ENCODE data around the gene SMYD2.

SMYD2 gene, protein sequence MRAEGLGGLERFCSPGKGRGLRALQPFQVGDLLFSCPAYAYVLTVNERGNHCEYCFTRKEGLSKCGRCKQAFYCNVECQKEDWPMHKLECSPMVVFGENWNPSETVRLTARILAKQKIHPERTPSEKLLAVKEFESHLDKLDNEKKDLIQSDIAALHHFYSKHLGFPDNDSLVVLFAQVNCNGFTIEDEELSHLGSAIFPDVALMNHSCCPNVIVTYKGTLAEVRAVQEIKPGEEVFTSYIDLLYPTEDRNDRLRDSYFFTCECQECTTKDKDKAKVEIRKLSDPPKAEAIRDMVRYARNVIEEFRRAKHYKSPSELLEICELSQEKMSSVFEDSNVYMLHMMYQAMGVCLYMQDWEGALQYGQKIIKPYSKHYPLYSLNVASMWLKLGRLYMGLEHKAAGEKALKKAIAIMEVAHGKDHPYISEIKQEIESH

DNA sequence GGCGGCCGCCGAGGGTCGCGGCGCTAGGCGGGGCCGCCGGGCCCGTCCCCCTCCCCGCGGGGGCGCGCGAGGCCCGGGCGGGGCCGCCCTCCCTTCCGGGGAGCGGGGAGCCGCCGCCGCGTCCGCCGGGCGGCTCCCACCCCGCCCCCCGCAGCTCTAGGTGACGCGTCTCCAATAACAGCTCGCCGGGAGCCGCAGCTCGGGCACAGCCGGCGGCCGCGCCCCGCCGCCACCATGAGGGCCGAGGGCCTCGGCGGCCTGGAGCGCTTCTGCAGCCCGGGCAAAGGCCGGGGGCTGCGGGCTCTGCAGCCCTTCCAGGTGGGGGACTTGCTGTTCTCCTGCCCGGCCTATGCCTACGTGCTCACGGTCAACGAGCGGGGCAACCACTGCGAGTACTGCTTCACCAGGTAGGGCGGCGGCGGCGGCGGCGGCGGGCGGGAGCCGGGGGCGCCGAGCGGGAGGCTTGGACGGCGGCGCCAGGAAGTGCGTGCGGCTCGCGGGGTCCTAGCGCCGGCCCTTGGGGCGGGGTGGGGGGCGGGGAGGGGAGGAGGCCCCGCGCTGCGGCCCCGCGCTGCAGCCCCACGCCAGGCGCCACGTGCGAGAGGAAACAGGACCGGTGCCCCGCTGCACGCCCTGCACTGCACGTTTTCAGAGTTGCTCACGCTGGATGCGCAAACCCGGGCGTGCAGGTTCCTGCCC lies at the start of gene SMYD2:
Gene SMYD2, plus strand, starts transcription at position 139 of the 699 bp plus-strand sequence. Its CDS starts 96 bp downstream, at position 235.
- peak; percentile 57 for DNase-seq

DNA sequence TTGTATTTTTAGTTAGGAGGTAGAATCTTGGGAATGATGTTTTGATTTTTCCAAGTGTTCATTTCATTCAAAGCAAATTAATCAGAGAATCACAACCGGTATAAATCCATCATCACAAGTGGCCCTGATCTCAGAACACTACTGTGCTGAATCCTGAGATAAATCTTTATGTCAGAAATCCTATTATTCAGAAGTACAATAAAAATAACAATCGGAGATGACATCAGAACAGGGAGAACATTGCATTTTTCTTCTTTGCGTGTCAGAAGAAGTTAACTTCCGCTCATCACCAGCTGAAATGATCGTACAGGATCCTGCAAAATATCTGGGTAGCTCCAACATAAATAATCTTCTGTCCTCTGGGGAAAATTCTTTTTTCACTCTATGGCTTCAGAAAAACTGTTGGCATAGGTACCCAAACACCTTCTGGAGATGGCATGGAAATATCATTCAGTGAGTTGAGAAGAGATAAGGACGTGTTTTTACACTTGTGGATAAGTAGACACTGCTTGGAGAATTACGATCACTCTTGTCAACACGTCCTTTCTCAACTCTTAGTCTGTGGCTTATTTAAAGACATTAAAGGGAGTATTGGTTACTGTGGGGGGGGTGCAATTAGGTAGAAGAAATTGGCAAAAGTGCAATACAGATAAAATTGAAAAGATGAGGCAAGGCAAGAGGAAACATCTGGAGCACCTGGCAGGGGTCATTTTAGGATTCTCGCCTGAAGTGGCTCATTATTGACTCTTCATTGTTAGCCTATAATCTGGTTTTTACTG lies 46.9 kb upstream of the SMYD2 start:
- DNase-seq = no peak

DNA sequence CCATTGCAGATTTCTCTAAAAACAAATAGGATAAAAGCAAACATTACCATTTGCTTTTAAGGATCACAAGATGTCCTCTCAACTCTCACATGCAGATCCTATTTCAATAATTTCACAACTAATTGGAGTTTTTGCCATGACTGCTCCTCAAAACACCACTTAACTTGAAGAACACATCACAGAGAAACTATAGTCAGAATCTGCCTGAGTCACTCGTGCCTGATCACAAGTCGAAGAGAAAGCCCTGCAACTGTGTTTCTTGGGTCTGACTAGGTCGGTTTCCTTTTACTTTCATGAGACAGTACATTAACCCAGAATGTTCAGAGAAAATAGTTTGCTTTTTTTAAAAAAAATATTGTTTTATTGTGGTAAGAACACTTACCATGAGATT lies 46.3 kb upstream of the SMYD2 start:
- no peak for DNase-seq

DNA sequence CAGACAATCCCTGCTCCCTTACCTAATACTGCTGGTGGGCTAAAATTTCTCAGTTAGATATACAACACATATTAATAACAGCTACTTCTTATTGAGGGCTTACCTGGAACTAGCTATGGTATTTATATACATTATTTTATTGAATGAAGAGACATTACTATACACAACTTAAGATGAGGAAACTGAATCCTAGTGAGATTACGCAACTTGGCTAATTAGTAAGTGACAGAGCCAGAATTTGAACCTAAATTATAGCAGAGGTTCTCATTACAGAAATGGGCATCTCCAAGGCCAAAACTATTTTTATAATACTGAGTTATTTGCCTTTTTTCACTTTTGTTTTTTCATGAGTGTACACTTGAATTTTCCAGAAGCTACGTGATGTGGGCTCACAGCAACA lies 44.5 kb upstream of the SMYD2 start:
- DNase-seq = no peak

DNA sequence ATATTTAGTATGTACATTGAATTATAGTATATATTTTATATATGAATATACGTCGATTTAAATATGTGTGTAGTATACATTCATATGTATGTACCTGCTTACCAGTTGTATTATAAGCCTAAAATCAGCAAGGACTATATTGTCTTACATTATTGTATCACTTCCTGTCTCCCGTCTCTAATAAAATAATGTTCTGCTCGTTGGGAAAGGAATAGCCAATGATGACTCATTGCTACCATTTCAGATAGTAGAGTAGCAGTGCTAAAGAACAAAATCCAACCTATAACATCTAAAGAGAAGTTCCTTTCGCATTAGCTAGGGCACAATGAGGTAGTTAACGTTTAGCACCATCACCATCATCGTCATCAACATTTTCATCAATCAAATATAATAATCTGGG lies 39.9 kb upstream of the SMYD2 start:
- no peak for DNase-seq

DNA sequence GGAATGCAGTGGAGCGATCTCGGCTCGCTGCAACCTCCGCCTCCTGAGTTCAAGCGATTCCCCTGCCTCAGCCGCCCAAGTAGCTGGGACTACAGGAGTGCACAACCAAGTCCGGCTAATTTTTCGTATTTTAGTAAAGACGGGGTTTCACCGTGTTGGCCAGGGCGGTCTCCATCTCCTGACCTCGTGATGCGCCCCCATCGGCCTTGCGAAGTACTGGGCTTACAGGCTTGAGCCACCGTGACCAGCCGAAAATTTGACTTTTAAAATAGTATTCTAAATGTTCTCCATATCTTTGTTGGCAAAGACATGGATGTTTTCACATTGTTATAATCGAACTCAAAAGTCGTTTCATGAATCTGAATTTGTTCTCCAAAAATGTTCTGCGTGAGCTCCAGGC lies 36.7 kb upstream of the SMYD2 start:
- no peak for DNase-seq

DNA sequence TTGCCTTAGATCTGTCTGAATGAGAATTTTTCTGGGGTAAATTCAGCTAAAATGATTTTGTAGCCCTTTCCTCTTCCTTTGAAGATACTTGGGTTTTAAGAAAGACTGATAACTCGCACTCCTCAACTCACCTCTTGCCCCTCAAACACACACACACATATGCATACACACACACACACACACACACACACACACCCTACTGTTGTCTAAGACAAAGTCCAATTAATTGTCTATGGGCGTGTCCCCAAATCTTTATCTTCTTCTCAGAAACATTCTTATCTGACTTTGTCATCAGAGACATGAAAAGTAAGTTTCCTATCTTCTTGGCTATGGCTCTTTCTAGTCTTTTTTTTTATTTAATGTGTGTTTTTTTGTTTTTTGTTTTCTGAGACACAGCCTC lies 36.1 kb upstream of the SMYD2 start:
- DNase-seq = no peak

DNA sequence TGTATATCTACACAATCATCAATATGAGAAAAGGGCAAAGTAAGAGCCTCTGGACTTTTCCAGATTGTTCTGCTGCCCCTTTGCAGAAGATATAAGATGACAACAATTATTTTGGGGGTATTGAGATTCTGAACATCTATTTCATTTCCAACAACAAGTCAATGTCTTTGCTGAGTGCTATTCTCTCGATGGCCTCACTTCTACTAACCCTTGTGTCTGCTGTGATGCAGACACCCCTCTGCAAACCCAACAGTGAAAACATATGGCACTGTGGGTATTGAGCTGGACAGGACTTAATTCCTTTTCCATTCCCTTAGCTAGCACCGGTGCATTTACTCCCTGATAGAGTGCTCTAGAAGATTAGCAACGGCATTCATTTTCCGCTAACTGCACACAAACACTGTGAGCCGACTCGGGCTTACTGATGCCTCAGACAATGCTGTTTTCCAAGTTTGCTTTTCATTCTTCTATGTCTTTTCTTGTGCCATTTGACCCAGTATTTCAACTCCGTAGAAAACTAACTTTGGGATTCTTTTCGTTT lies 33.4 kb upstream of the SMYD2 start:
- no peak for DNase-seq

DNA sequence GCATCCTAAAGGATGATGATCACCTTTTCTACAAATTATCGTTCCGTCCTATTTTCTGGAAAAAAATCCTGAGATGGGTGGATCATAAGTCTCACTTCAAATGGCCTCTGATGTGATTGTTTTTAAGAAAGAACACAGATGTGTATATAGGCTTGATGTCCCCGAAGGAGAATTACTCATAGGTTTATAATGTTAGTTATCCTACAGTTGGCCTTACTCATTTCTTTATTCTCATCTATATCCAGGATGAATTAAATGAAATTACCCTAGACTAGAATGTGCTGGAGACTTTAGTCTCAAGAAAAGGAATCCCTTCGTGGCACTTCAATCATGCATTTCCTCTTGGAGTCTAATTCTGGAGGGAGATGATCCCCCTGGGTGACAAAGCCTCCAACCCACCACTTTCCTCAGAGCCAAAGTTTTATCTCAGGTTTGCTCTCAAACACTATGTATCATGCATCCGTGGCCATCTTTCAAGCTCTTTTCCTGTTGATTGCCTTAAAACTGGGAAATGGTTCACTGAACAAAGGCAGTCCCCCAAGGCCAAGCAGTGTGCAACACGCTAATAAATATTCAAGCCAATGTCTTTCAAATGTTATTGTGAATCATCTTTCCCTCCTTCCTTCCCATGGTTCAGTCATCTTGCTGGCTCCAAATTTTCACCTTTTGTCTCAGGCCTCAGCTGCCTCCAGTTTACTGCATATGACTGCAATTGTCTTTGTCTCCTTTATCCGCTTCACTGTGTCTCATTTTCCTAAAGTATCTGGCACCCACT lies 32.5 kb upstream of the SMYD2 start:
- DNase-seq = no peak

DNA sequence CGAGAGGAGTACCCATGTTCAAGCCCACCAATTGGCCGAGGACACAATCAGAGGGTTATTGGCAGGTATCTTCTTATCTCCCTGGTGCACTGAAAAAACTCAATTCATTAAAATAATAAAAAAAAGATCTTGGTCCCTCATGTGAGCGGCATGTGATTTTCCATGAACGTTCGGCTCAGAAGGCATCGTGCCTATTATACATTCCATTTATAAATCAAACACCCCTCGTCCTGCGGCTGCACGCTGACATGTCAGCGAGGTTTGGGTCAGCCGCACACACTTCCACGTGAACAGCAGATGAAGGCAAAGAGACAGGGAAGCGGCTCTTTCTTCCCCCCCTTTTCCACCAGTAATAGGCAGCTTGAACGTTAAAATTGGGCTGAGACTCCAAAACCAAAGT lies 31.3 kb upstream of the SMYD2 start:
- no peak for DNase-seq

DNA sequence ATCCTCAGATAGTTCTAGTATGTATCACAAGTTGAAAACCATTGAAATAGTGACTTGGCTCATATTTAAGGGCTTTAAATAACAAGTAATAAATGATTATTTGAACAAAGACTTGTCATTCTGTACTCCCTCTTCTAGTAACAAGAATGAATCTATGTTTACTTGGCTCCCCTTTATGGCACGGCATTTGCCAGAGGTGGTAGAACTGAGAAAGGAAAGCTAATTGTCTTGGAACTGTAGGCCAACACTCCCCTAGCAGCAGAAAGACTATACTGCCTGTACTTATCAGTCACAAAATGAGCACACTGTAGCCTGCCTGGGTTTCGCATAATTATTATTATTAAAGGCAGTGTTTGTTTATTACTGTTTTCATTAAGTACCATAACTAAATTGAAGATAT lies 29.6 kb upstream of the SMYD2 start:
- DNase-seq = no peak

DNA sequence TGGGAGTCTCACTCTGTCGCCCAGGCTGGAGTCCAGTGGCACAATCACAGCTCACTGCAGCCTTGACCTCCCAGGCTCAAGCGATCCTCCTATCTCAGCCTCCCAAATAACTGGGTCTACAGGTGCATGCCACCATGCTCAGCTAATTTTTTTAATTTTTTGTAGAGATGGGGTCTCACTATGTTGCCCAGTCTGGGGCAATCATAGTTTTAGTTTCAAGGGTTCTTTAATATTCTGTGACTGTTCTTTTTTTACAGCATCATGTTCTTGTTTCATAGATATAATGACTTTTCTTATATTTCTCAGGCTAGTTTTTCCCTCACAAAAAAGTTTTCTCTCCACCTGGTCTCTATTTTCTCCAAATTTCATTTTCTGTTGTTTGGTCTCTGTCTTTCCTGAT lies 25.4 kb upstream of the SMYD2 start:
- no peak for DNase-seq

DNA sequence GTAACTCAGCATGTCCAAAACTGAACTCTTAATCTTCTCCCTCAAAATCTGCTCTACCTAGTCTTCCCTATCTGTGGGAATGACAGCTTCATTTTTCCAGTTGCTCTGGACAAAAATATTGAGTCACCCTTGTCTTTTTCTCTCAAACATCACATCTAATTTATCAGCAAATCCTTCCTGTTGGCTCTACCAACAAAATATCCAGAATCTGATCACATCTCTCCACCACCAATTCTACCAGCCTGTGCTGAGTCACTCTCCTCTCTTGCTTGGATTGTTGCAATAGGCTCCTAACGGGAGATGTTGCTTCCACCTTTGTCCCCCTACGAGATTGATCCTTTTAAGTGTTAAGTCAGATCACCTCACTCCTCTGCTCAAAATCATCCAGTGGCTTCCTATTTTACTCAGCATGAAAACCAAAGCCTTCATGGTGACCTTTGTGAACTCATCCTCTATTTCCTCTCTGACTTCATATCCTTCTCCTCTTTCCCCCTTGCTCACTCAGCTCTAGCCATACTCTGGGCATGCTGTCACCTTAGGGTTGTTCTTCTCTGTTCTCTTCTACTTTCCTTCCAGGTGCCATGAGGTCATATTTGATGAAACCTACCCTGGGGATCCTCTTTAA lies 21.5 kb upstream of the SMYD2 start:
- DNase-seq = no peak

DNA sequence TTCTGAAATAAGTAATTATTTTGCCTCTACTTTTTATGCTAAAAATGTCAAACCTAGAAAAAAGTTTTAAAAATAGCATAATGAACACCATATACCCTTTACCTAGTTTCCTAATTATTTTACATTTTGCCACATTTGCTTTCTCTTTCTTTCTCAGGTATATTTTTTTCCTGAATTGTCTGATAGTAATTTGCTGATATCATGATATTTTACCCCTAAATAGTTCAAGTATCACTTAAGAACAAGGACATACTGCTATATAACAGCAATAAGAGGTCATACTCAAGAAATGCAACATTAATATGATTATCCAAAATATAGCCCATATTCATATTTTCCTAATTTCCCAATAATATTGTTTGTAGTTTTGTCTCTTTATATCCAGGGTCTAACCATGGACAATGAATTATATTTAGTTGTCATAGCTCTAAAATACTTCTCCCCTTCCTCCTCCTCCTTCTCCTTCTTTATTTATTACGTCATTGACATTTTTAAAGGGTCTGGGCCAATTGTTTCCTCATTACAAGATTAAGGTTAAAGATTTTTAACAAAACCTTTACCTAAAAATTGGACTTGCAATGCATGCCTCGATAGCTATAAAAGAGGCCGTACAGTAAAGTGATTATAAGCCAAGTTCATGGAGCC lies 20.3 kb upstream of the SMYD2 start:
- DNase-seq = no peak

DNA sequence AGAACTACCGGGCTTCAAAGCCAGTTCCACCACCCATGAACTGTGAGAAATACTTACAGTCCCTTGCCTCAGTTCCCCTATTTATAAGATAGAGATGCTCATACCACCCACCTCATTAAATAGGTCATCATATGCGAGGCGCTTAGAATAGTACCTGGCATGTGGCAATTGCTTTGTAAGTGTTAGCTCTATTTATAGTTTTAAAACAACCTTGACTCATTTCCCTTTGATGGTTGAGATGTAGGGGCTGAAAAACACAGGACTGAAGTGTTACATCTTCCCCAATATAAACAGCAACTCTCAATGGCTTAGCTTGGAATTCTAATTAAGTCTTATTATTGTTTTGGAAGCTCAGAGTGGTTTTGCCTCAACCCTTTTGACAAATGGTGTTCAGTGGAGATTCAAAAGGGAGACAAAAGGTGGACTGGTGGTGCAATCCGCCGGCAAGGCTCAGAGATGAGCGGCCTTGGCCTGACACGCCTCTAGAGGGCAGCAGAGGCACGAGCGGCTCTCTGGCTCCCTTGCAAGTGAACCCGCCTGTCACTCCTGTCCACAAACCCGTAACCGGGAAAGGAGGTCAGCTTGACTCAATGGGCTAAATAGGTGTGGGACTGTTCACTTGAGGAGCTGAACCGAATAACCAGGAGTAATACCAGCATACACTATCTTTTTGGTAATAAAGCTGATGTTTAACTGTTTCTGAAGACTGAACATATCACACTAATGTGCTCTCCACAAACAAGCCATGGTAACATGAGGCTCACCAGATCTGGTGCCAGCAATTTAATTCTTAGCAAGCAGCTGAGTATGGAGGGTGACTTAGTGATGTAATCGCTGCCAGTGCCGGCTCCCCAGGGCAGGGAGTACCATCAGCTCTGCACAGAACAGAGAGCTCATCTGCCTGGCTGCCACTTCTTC lies 19.5 kb upstream of the SMYD2 start:
- DNase-seq = peak; percentile 70

DNA sequence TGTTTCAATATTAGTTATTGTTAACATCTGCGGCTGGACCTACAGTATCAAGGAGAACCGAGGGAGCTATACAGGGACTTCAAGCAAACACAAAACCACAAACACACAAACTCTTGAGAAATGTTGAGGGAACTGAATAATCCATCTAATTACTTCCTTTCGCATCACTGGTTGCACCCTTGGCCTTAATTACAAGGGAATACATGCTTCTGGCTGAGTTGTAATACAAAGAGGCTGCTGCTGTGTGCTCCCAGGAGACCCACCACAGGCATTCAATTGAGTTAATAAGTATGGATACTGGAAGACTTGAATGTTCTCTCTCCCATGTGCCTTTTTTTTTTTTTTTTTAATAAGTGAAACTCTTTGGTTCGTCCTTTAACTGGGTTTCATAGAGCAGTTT lies 16.8 kb upstream of the SMYD2 start:
- no peak for DNase-seq

DNA sequence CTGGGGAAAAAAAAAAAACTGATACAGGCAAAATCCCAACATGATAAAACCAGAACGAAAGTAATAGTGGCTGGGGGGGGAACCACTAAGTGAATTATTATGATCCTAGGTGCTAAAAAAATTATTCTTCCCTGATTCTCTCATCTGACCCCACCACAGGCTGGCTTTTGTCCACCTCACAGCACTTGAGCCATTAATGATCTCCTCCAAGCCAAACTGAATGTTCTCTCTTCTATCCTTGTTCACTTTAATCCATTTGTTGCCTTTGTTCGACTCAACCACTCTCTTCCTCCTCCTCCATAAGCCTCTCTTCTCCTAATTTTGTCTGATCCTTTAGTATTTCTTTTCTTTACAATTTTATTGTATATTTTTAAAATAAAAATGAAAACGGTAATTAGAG lies 16.0 kb upstream of the SMYD2 start:
- DNase-seq = no peak

DNA sequence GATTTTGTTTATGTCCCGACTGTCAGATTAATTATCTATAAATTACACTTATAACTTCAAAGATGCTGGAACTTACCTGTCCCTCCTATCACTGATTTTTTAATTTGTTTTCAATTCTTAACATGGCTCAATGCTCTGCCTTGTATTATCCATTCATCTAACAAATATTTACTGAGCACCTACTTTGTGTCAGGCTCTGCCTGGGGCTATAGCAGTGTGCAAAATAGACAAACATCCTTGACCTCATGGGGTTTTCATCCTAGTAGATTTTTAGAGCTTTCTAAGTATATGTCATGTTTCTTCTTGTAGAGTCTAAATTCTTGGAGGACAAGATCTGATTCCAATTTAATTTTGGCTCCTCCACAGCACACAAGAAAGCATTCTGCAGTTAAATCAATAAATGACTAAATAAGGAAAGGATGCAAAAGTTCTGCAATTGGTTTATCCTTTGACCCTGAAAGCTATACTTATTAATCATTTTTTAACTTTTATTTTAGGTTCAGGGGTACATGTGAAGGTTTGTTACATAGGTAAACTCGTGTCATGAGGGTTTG lies 10.8 kb upstream of the SMYD2 start:
- DNase-seq = no peak

DNA sequence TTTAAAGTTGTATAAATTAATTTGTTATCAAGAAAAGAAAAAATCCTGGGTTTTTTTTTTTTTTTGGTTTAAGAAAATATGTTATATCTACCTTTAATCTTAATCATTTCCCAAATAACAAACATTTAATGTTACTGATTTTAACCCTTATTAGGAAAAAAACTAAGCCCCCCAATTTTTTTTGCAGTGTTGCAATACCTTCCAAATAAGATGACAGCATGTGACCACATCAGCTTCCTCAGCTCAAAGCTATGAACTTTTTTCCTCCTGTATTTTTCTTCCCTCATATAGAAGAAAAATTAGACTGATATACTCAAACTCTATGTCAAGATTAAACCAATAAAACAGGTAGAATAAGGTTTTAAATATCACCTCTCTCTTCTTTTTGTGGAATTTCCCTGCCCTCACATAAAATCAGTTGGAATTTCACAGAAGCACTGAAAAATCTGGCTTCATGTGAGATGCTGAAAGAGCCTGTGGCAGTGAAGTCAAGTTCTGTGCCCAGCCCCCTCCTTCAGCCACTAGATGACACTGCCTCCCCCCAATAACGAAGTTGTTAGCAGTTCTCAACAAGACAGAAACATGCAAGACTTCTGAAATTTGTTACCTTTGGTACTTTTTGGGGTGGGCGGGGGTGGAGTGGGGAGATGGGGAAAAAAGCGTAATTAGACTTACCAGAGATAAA lies 9.6 kb upstream of the SMYD2 start:
- no peak for DNase-seq

All from CD4-positive, alpha-beta T cell treated with Interferon gamma for 1 hour (primary cell).